Effector CD4-positive, alpha-beta T cell (primary cell): ENCODE results near the gene PKD1.

Experiments used
- DNase-seq: peaks from one replicate; pipeline ENCODE4 v3.0.0-alpha.2; 2020

Gene PKD1

GRCh38 chr16:2170080-2170479, 34.4 kb upstream of the PKD1 start:
- DNase-seq: no peak

- no peak for DNase-seq
These were observed 31.5 kb upstream of the PKD1 start for GRCh38 chr16:2167068-2167638.

- no peak for DNase-seq
These were observed 30.8 kb upstream of the PKD1 start for GRCh38 chr16:2166263-2167067.

- DNase-seq: no peak
These were observed 30.2 kb upstream of the PKD1 start for GRCh38 chr16:2165861-2166260.

- DNase-seq: no peak
These were observed 27.6 kb upstream of the PKD1 start for GRCh38 chr16:2163211-2163881.

- no peak for DNase-seq
These were observed 27.0 kb upstream of the PKD1 start for GRCh38 chr16:2162676-2163118.

GRCh38 chr16:2161911-2162310, 26.2 kb upstream of the PKD1 start:
- no peak for DNase-seq

GRCh38 chr16:2160915-2161551, 25.3 kb upstream of the PKD1 start:
- DNase-seq: no peak

- no peak for DNase-seq
These were observed 23.6 kb upstream of the PKD1 start for GRCh38 chr16:2159175-2159838.

GRCh38 chr16:2158262-2158638, 22.6 kb upstream of the PKD1 start:
- no peak for DNase-seq

GRCh38 chr16:2157480-2158261, 22.0 kb upstream of the PKD1 start:
- DNase-seq: no peak

- DNase-seq: no peak
These were observed 21.1 kb upstream of the PKD1 start for GRCh38 chr16:2156849-2157224.

GRCh38 chr16:2155977-2156848, 20.5 kb upstream of the PKD1 start:
- DNase-seq: no peak

GRCh38 chr16:2155091-2155950, 19.6 kb upstream of the PKD1 start, which contains the start of gene TRAF7:
Gene TRAF7, plus strand, starts transcription at chr16:2155782. Its CDS starts 8,139 bp downstream, at chr16:2163921.
- DNase-seq: peak; percentile 95

GRCh38 chr16:2154533-2155090, 18.9 kb upstream of the PKD1 start:
- DNase-seq: no peak

GRCh38 chr16:2152695-2153506, 17.2 kb upstream of the PKD1 start:
- no peak for DNase-seq

- no peak for DNase-seq
These were observed 15.7 kb upstream of the PKD1 start for GRCh38 chr16:2151188-2152091.
